GM08714 (cell line): Measurements from ENCODE around the gene CTSF.

Experiments
- H3K4me3 ChIP-seq: fragments of 200-500 bp; sonication (Bioruptor generic); 2 replicates; pipeline ENCODE4 v1.5.1; 2014; ENCODE audit warnings: mild to moderate bottlenecking, low read length, inconsistent platforms
- ZNF274 ChIP-seq: IDR thresholded peaks from 2 replicates; pipeline ENCODE4 v1.6.1; 2012; ENCODE audit warnings: mild to moderate bottlenecking, low read depth, low read length

The CTSF gene

GRCh38 chr11:66570079-66570849, 1.9 kb upstream of the CTSF start:
- no peak overlapping the region for H3K4me3 ChIP-seq
- no peak for TF ChIP-seq ZNF274

DNA sequence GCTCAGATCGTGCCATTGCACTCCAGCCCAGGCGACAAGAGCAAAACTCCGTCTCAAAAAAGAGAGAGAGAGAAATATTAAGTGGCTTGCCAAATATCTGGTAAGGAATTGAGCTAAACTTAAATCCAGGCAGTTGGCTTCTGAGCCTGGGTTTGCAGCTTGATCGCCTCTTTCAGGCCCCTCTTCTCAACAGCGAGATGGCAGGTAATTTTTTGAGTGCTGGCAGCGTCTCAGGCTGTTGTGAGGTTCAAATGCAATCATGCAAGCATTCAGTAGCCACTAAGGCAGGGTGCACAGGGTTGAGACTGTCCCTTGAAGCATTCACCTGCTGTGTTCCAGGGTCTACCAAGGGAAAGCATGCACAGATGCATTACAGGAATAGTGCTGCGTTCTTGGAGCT, 670 bp upstream of the CTSF start:
- no peak for TF ChIP-seq ZNF274
- H3K4me3 ChIP-seq, result no peak overlapping the region

DNA sequence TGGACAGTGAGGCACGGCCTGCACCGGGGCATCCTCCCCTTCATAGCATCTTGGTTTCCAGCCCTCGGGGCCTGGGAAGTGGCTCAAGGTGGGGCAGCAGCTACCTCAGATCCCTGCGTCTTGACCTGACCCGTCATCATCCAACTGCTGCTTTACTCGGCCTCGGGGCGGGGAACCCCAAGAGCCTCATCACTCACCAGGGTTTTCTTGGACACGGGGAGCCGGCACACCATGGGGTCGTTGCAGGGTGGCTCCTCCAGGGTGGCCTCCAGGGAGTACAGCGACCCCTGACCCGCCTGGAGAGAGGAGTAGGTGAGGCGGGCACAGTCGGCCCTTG, 651 bp downstream of the CTSF start:
- TF ChIP-seq ZNF274, result no peak
- no peak overlapping the region; the same call in 1 of the 2 replicates for H3K4me3 ChIP-seq

DNA sequence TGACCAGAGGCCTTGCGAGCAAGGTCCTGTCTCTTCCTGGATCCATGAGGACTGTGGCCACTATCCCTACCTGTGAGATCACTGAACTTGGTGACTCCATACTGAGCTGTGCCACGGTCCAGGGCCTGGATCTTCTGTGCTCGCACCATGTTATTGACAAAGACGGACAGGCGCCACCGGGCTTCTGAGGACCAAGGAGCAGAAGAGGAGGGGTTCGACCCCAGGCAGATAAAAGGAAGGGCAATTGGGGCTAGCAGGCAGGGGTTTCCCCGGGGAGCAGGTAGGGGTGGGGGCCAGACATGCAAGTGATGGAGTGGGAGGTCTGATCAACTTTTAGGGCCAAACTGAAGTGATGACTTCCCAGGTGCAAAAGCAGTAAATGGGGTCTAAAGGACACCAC, 2.2 kb downstream of the CTSF start:
- no peak overlapping the region for H3K4me3 ChIP-seq
- no peak for TF ChIP-seq ZNF274

- TF ChIP-seq ZNF274, result no peak
Measured at GRCh38 chr11:66564984-66565383, 3.4 kb downstream of the CTSF start.

DNA sequence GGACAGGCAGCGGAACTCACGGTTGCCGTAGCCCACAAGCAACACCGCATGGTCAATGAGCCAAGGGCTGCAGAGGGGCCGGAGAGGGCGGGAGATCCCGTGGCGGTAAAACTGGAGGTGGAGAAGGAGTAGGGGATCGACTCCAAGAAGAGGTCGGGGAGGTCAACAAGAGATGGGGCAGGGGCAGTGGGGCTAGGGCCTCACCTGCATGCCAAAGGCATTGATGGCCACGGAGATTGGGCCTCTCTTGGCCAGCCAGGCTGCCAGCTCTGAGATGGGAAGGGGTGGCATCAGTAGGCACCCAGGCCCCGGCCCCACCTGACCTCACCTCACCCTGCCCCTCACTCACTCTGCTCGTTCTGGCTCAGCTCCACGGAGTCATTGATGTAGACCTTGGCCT, 3.9 kb downstream of the CTSF start:
- H3K4me3 ChIP-seq, result no peak overlapping the region
- TF ChIP-seq ZNF274, result no peak

More at GRCh38 chr11:66564984-66565383, 3.4 kb downstream of the CTSF start:
- no peak overlapping the region for H3K4me3 ChIP-seq

DNA sequence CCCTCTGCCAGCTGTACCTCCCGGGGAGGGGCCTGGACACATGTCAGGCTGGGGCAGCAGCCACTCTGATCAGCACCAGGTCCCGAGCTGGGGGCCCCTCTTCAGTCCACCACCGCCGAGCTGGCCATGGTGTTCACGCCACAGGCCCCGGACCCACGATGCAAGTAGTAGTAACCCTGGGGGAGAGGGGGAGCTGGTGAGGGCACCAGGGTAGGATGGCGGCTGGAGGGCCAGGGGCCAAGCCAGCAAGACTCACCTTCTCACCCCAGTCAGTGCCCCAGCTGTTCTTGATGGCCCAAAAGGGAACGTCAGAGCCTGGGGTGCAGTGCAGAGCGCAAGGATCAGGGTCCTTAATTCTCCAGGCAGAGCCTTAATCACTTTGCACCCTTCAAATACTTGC, 4.6 kb downstream of the CTSF start:
- H3K4me3 ChIP-seq, result no peak overlapping the region
- no peak for TF ChIP-seq ZNF274

GRCh38 chr11:66562907-66563583, 5.4 kb downstream of the CTSF start:
- no peak overlapping the region for H3K4me3 ChIP-seq
- no peak for TF ChIP-seq ZNF274

DNA sequence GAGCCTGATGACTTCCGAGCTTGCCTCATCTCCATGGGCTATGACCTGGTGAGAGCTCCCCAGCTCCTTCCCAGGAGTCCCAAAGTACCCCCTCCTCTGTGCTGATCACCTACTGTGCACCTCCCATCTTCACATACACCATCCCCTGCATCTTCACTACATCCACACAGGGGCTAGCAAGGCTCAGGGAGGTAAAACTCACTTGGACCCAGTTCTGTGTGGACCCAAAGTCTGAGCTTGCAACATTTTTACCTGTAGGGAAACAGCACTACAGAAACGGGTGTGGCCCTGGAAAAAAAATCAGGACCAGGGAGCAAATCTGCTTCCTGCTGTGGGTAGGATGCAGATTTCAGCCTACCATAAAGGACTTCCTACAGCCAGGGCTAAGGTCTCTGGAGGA, 6.1 kb downstream of the CTSF start:
- TF ChIP-seq ZNF274, result no peak
- H3K4me3 ChIP-seq, result no peak overlapping the region

- no peak overlapping the region for H3K4me3 ChIP-seq
- TF ChIP-seq ZNF274, result no peak
Measured at GRCh38 chr11:66561975-66562248, 6.5 kb downstream of the CTSF start.

DNA sequence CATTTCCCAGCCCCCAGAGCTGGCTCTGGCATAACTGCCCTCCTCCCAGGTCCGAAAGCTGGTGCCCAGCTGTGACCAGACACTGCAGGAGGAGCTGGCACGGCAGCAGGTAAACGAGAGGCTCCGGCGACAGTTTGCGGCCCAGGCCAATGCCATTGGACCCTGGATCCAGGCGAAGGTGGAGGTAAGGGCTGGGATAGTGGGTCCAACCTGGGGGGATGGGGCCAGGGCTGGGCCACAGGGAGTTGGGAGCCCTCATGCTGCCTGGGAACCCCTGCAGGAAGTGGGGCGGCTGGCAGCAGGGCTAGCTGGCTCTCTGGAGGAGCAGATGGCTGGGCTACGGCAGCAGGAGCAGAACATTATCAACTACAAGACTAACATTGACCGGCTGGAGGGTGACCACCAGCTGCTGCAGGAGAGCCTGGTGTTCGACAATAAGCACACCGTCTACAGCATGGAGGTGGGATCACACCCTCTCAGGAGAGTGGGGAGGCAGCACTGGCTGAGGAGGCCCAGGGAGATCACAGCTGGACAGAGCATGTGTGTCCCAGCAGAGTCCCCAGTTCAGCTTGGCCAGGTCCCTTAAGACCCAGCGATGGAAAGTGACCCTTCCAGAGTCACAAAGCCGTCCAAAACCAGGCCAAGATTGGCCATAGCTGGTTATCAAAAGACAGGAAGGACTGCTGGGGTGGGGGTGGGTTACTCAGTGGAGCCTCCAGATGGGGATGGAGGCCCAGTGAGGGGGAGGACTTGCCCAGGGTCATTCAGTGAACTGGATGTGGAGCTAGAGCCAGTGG, 7.0 kb downstream of the CTSF start:
- TF ChIP-seq ZNF274, result no peak

GRCh38 chr11:66559866-66560676, 8.3 kb downstream of the CTSF start:
- no peak overlapping the region for H3K4me3 ChIP-seq
- no peak for TF ChIP-seq ZNF274

More for the DNA sequence above, 7.0 kb downstream of the CTSF start:
- H3K4me3 ChIP-seq, result no peak overlapping the region

DNA sequence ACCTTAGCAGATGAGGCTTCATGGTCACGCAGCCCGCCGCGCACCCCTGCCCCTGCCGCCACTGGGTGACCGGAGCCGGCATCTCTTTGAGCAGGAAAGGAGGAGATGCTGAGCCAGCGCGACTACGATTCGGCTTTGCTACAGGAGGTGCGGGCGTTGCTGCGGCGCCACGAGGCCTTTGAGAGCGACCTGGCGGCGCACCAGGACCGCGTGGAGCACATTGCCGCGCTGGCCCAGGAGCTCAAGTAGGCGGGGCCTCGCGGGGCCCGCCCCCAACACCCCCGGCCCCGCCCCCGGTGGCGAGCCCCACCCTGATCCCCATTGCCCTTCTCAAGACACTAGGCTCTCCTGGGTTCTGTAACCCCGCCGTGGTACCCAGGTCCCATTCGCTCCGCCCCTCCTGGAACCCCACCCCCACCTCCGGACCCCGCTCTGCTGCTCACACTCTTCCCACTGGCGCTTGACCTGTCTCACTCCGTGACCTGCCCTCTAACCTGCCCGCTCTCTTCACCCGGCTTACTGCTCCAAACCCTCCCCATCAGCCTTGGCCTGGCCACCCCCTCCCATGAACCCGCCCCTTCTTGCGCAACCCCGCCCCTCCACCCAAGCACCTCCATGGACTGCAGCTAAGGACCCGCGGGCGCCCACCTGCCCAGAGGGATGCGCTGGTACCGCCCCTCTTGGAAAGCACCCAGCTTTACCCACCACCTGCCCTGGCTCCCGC, 9.1 kb downstream of the CTSF start:
- no peak overlapping the region for H3K4me3 ChIP-seq
- no peak for TF ChIP-seq ZNF274
